Head of caudate nucleus (tissue), 42 donors: ENCODE data around the gene C11orf98.
A peak's percentile ranks its signal among the peaks of the same experiment; 100 is the strongest.
"Not testable (repeated sequence)": the region's sequence is repeated elsewhere in the genome, so short reads cannot be mapped to it uniquely, and the experiment has no call there.

ENCODE experiments used
- DNase-seq, 42 donors: peaks; one replicate each; pipeline versions ENCODE4 v3.0.0 to v3.0.0-alpha.2; 2020 to 2021; ENCODE audit warnings: mixed read lengths in 7 of 42
- intact Hi-C: fragments of 100-400 bp; cut with DNase I; formaldehyde crosslinking; loops from one replicate; pipeline ENCODE4 v1.15.0; 2022

Gene C11orf98

GRCh38 chr11:62627713-62628112 lies 37.3 kb downstream of the C11orf98 start:
- DNase-seq, result peak in 11 of 42 donors; percentile 23 to 64 (median 37)
- intact Hi-C loops, result no loop called here

- intact Hi-C loops, result no loop called here
- no peak for DNase-seq
Observed at GRCh38 chr11:62622476-62623089, 42.4 kb downstream of the C11orf98 start.

- intact Hi-C loops, result no loop called here
- peak; percentile 94 to 99 (median 98) for DNase-seq
Observed at GRCh38 chr11:62621567-62622470, 43.2 kb downstream of the C11orf98 start, which contains the start of gene B3GAT3. B3GAT3 (minus strand) TSS chr11:62621986; CDS start chr11:62621947, 39 bp downstream.

- DNase-seq, result no peak
- intact Hi-C loops, result no loop called here
Observed at GRCh38 chr11:62621027-62621566, 43.9 kb downstream of the C11orf98 start.

- intact Hi-C loops, result not testable (repeated sequence)
Observed at GRCh38 chr11:62616957-62617356, 48.1 kb downstream of the C11orf98 start.

GRCh38 chr11:62615521-62615920 lies 49.5 kb downstream of the C11orf98 start:
- intact Hi-C loops, result no loop called here
- no peak for DNase-seq

More at GRCh38 chr11:62616957-62617356, 48.1 kb downstream of the C11orf98 start:
- DNase-seq, result not testable (repeated sequence)

GRCh38 chr11:62614275-62614674 lies 50.7 kb downstream of the C11orf98 start:
- peak; percentile 52 to 94 (median 79) for DNase-seq
- intact Hi-C loops, result no loop called here

GRCh38 chr11:62613291-62613778 lies 51.7 kb downstream of the C11orf98 start:
- peak in 17 of 42 donors; percentile 8 to 59 (median 34) for DNase-seq
- intact Hi-C loops, result no loop called here
